ENCODE data around the gene GIPC3.

The GIPC3 gene

GRCh38 chr19:3585301-3586126 lies at the start of gene GIPC3:
Gene GIPC3, plus strand, starts transcription at chr19:3585478. Its CDS starts 120 bp downstream, at chr19:3585598.
- Histone ChIP-seq H3K4me1 (ENCODE audit: control insufficient read depth, low read depth, low read length) (no peaks in the 10 kb centered on the region), H3K9me3 (ENCODE audit: control insufficient read depth, low read depth, low read length) (no peaks in the 10 kb centered on the region), H3K4me3 (ENCODE audit: low read length) (no peak within 1 kb of the TSS), H3K27me3 (ENCODE audit: control insufficient read depth, insufficient read depth, low read length) (peaks cover 30% of the 10 kb centered on the region), H3K36me3 (ENCODE audit: control insufficient read depth, low read depth, low read length) (no peaks in the 10 kb centered on the region), H3K9ac (ENCODE audit: low read length) (no peak within 1 kb of the TSS), H3K27ac (ENCODE audit: low read length) (no peak within 1 kb of the TSS)

GRCh38 chr19:3535563-3535965 lies 49.7 kb upstream of the GIPC3 start:
- no peak overlapping the region for H3K4me3 ChIP-seq (ENCODE audit: low read length)
- peaks cover 38% of the 10 kb centered on the region for H3K36me3 ChIP-seq (ENCODE audit: control insufficient read depth, low read depth, low read length)
- no peak overlapping the region for H3K27ac ChIP-seq (ENCODE audit: low read length)
- no peaks in the 10 kb centered on the region for H3K4me1 ChIP-seq (ENCODE audit: control insufficient read depth, low read depth, low read length)
- H3K9ac ChIP-seq (ENCODE audit: low read length) = no peak overlapping the region
- no peaks in the 10 kb centered on the region for H3K27me3 ChIP-seq (ENCODE audit: control insufficient read depth, insufficient read depth, low read length)
- H3K9me3 ChIP-seq (ENCODE audit: control insufficient read depth, low read depth, low read length) = no peaks in the 10 kb centered on the region

GRCh38 chr19:3535981-3536380 lies 49.3 kb upstream of the GIPC3 start:
- Histone ChIP-seq H3K36me3 (ENCODE audit: control insufficient read depth, low read depth, low read length) (peaks cover 34% of the 10 kb centered on the region), H3K9me3 (ENCODE audit: control insufficient read depth, low read depth, low read length) (no peaks in the 10 kb centered on the region), H3K4me3 (ENCODE audit: low read length) (no peak overlapping the region), H3K4me1 (ENCODE audit: control insufficient read depth, low read depth, low read length) (no peaks in the 10 kb centered on the region), H3K27ac (ENCODE audit: low read length) (no peak overlapping the region), H3K27me3 (ENCODE audit: control insufficient read depth, insufficient read depth, low read length) (no peaks in the 10 kb centered on the region), H3K9ac (ENCODE audit: low read length) (no peak overlapping the region)

- no peaks in the 10 kb centered on the region for H3K27me3 ChIP-seq (ENCODE audit: control insufficient read depth, insufficient read depth, low read length)
- H3K9me3 ChIP-seq (ENCODE audit: control insufficient read depth, low read depth, low read length) = no peaks in the 10 kb centered on the region
- no peaks in the 10 kb centered on the region for H3K4me1 ChIP-seq (ENCODE audit: control insufficient read depth, low read depth, low read length)
- H3K27ac ChIP-seq (ENCODE audit: low read length) = no peak overlapping the region
- no peak overlapping the region for H3K9ac ChIP-seq (ENCODE audit: low read length)
- H3K4me3 ChIP-seq (ENCODE audit: low read length) = no peak overlapping the region
- H3K36me3 ChIP-seq (ENCODE audit: control insufficient read depth, low read depth, low read length) = peaks cover 30% of the 10 kb centered on the region
These were observed 48.7 kb upstream of the GIPC3 start for GRCh38 chr19:3536429-3537100.

GRCh38 chr19:3537101-3537437 lies 48.2 kb upstream of the GIPC3 start:
- H3K9me3 ChIP-seq (ENCODE audit: control insufficient read depth, low read depth, low read length) = no peaks in the 10 kb centered on the region
- H3K4me3 ChIP-seq (ENCODE audit: low read length) = no peak overlapping the region
- H3K27ac ChIP-seq (ENCODE audit: low read length) = no peak overlapping the region

GRCh38 chr19:3537438-3538240 lies 47.6 kb upstream of the GIPC3 start:
- Histone ChIP-seq H3K4me1 (ENCODE audit: control insufficient read depth, low read depth, low read length) (no peaks in the 10 kb centered on the region), H3K27ac (ENCODE audit: low read length) (no peak overlapping the region), H3K9me3 (ENCODE audit: control insufficient read depth, low read depth, low read length) (no peaks in the 10 kb centered on the region), H3K36me3 (ENCODE audit: control insufficient read depth, low read depth, low read length) (peaks cover 24% of the 10 kb centered on the region), H3K9ac (ENCODE audit: low read length) (no peak overlapping the region), H3K27me3 (ENCODE audit: control insufficient read depth, insufficient read depth, low read length) (no peaks in the 10 kb centered on the region), H3K4me3 (ENCODE audit: low read length) (no peak overlapping the region)

More at GRCh38 chr19:3537101-3537437, 48.2 kb upstream of the GIPC3 start:
- no peaks in the 10 kb centered on the region for H3K4me1 ChIP-seq (ENCODE audit: control insufficient read depth, low read depth, low read length)
- no peak overlapping the region for H3K9ac ChIP-seq (ENCODE audit: low read length)
- H3K36me3 ChIP-seq (ENCODE audit: control insufficient read depth, low read depth, low read length) = peaks cover 30% of the 10 kb centered on the region
- no peaks in the 10 kb centered on the region for H3K27me3 ChIP-seq (ENCODE audit: control insufficient read depth, insufficient read depth, low read length)

- no peak overlapping the region for H3K27ac ChIP-seq (ENCODE audit: low read length)
These were observed 46.9 kb upstream of the GIPC3 start for GRCh38 chr19:3538258-3538929.

GRCh38 chr19:3538965-3539755 lies 46.1 kb upstream of the GIPC3 start, which contains the start of gene TEKTIP1:
Gene TEKTIP1, plus strand, starts transcription at chr19:3539174. Its CDS starts 4 bp downstream, at chr19:3539178.
- no peaks in the 10 kb centered on the region for H3K4me1 ChIP-seq (ENCODE audit: control insufficient read depth, low read depth, low read length)
- no peak within 1 kb of the TSS for H3K27ac ChIP-seq (ENCODE audit: low read length)
- H3K36me3 ChIP-seq (ENCODE audit: control insufficient read depth, low read depth, low read length) = peaks cover 14% of the 10 kb centered on the region
- H3K9ac ChIP-seq (ENCODE audit: low read length) = no peak within 1 kb of the TSS
- H3K9me3 ChIP-seq (ENCODE audit: control insufficient read depth, low read depth, low read length) = no peaks in the 10 kb centered on the region
- no peaks in the 10 kb centered on the region for H3K27me3 ChIP-seq (ENCODE audit: control insufficient read depth, insufficient read depth, low read length)
- H3K4me3 ChIP-seq (ENCODE audit: low read length) = no peak within 1 kb of the TSS

More at GRCh38 chr19:3538258-3538929, 46.9 kb upstream of the GIPC3 start:
- H3K4me3 ChIP-seq (ENCODE audit: low read length) = no peak overlapping the region
- H3K27me3 ChIP-seq (ENCODE audit: control insufficient read depth, insufficient read depth, low read length) = no peaks in the 10 kb centered on the region
- H3K9me3 ChIP-seq (ENCODE audit: control insufficient read depth, low read depth, low read length) = no peaks in the 10 kb centered on the region
- no peaks in the 10 kb centered on the region for H3K4me1 ChIP-seq (ENCODE audit: control insufficient read depth, low read depth, low read length)
- no peak overlapping the region for H3K9ac ChIP-seq (ENCODE audit: low read length)
- peaks cover 19% of the 10 kb centered on the region for H3K36me3 ChIP-seq (ENCODE audit: control insufficient read depth, low read depth, low read length)

- H3K9ac ChIP-seq (ENCODE audit: low read length) = no peak overlapping the region
- H3K4me3 ChIP-seq (ENCODE audit: low read length) = no peak overlapping the region
- no peaks in the 10 kb centered on the region for H3K4me1 ChIP-seq (ENCODE audit: control insufficient read depth, low read depth, low read length)
- H3K36me3 ChIP-seq (ENCODE audit: control insufficient read depth, low read depth, low read length) = peaks cover 10% of the 10 kb centered on the region
- no peaks in the 10 kb centered on the region for H3K27me3 ChIP-seq (ENCODE audit: control insufficient read depth, insufficient read depth, low read length)
- H3K9me3 ChIP-seq (ENCODE audit: control insufficient read depth, low read depth, low read length) = no peaks in the 10 kb centered on the region
- H3K27ac ChIP-seq (ENCODE audit: low read length) = no peak overlapping the region
These were observed 45.5 kb upstream of the GIPC3 start for GRCh38 chr19:3539756-3540118.

- no peaks in the 10 kb centered on the region for H3K9me3 ChIP-seq (ENCODE audit: control insufficient read depth, low read depth, low read length)
- H3K4me1 ChIP-seq (ENCODE audit: control insufficient read depth, low read depth, low read length) = no peaks in the 10 kb centered on the region
- H3K27ac ChIP-seq (ENCODE audit: low read length) = no peak overlapping the region
- H3K36me3 ChIP-seq (ENCODE audit: control insufficient read depth, low read depth, low read length) = no peaks in the 10 kb centered on the region
- H3K4me3 ChIP-seq (ENCODE audit: low read length) = no peak overlapping the region
- no peaks in the 10 kb centered on the region for H3K27me3 ChIP-seq (ENCODE audit: control insufficient read depth, insufficient read depth, low read length)
- H3K9ac ChIP-seq (ENCODE audit: low read length) = no peak overlapping the region
These were observed 41.9 kb upstream of the GIPC3 start for GRCh38 chr19:3543150-3544057.

All from iPS-18a (cell line).